Esophagus squamous epithelium (tissue), 5 donors: ENCODE results near the gene TNP2. TPM values are rescaled to one million over a fixed set of nuclear protein-coding genes. Genes with fewer than 3 reads are reported as not detected.

Experiments
- DNase-seq: peaks from one replicate; lab custom pipeline; 2025; lab: John Stamatoyannopoulos, UW
- H3K27ac ChIP-seq, 4 donors: fragments of 200-600 bp; sonication (generic); one replicate each; pipeline ENCODE4 v1.5.1; 2016 to 2019; ENCODE audit warnings: mild to moderate bottlenecking in 1 of 4
- H3K27me3 ChIP-seq, 4 donors: fragments of 200-600 bp; sonication (generic); 1 replicate in 3 of 4; 2 replicates in 1 of 4; pipeline versions ENCODE4 v1.5.1 to v1.6.0; 2017 to 2021; ENCODE audit warnings: antibody characterized with exemption in 1 of 4
- H3K36me3 ChIP-seq, 3 donors: fragments of 200-600 bp; sonication (generic); one replicate each; pipeline ENCODE4 v1.5.1; 2016 to 2019
- H3K4me1 ChIP-seq, 3 donors: fragments of 200-600 bp; sonication (generic); one replicate each; pipeline ENCODE4 v1.5.1; 2017 to 2019
- H3K4me3 ChIP-seq, 4 donors: fragments of 200-600 bp; sonication (generic); 1 replicate in 3 of 4; 2 replicates in 1 of 4; pipeline ENCODE4 v1.5.1; 2016 to 2019; ENCODE audit warnings: mild to moderate bottlenecking in 2 of 4, moderate library complexity in 1 of 4
- H3K9me3 ChIP-seq, 3 donors: fragments of 200-600 bp; sonication (generic); one replicate each; pipeline ENCODE4 v1.5.1; 2016 to 2019
- POLR2A ChIP-seq, 4 donors: fragments of 450-650 bp; IDR thresholded peaks; one replicate each; pipeline ENCODE4 v1.6.1; 2017; ENCODE audit warnings: antibody characterized with exemption in 4 of 4, mild to moderate bottlenecking in 4 of 4, moderate library complexity in 3 of 4
- WGBS, 2 donors: methylation state at CpG; one replicate each; pipeline ENCODE4 v1.1.5; 2018; 5-methylcytosine and 5-hydroxymethylcytosine counted together
- intact Hi-C: fragments of 100-400 bp; cut with DNase I; formaldehyde crosslinking; loops from one replicate; pipeline ENCODE4 v1.15.0; 2022
- total RNA-seq, 4 donors: library from RNA; depleted of rRNA; stranded (reverse); fragments of >200 nt; gene quantifications; one replicate each; pipeline ENCODE4 v1.1.0, GENCODE V29; 2016
- TF ChIP-seq, protein P1 (sequence below), 6 experiments: fragments of 450-650 bp in 4 of 6; fragments of 200-600 bp in 2 of 6; sonication (generic) in 2 of 6; IDR thresholded peaks; one replicate each; pipeline ENCODE4 v1.5.1; 2016 to 2019; ENCODE audit warnings: antibody characterized with exemption in 6 of 6, mild to moderate bottlenecking in 4 of 6, moderate library complexity in 4 of 6
- donor health status: DM: yes; HTN: yes; CAD: no.

The TNP2 gene
- total RNA-seq, 4 donors from 2014 or later, result not detected

GRCh38 chr16:11310634-11310977, 41.5 kb upstream of the TNP2 start:
- WGBS, 2 donors, result 76 to 83% methylated on average over 2 to 3 of the region's 3 CpGs

DNA sequence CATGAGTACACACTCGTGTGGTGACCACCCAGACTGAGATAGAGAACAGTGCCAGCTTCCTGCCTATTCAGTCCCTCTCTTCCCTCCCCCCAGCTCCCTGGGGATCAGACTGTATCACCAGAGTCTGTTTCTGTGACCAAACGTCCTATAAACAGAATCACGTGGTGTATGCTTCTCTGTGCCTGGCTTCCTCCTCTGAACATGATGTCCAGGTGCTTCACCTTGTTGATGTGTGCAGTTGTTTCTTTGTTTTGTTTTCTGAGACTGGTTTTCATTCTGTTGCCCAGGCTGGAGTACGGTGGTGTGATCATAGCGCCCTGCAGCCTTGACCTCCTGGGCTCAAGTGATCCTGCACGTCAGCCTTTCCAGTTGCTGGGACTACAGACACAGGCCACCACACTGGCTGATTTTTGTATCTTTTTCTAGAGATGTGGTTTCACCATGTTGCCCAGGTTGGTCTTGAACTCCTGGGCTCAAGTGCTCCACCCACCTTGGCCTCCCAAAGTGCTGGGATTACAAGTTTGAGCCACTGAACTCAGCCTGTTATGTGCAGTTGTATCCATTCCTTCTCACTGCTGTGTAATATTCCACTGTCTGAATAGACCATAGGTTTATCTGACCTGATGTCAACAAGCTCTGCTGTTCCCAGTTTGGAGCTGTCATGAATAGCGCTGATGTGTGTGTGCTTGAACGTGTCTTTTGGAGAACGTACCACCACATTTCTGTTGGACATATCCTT, 40.9 kb upstream of the TNP2 start:
- Histone ChIP-seq H3K9me3 (no peaks in the 10 kb centered on the region), H3K27me3 (no peaks in the 10 kb centered on the region), H3K36me3 (no peaks in the 10 kb centered on the region), H3K4me3 (no peak overlapping the region), H3K27ac (peak overlapping the region in 1 of 4 donors; percentile 61), H3K4me1 (peaks cover 0 to 22% (median 11%) of the 10 kb centered on the region in 3 donors)
- 70 to 77% methylated on average over 9 of the region's 9 CpGs for WGBS, 2 donors
- intact Hi-C loops, result no loop called here
- TF ChIP-seq POLR2A (IDR thresholded peaks at IDR 0.05), result no peak
- TF ChIP-seq, protein P1, sequence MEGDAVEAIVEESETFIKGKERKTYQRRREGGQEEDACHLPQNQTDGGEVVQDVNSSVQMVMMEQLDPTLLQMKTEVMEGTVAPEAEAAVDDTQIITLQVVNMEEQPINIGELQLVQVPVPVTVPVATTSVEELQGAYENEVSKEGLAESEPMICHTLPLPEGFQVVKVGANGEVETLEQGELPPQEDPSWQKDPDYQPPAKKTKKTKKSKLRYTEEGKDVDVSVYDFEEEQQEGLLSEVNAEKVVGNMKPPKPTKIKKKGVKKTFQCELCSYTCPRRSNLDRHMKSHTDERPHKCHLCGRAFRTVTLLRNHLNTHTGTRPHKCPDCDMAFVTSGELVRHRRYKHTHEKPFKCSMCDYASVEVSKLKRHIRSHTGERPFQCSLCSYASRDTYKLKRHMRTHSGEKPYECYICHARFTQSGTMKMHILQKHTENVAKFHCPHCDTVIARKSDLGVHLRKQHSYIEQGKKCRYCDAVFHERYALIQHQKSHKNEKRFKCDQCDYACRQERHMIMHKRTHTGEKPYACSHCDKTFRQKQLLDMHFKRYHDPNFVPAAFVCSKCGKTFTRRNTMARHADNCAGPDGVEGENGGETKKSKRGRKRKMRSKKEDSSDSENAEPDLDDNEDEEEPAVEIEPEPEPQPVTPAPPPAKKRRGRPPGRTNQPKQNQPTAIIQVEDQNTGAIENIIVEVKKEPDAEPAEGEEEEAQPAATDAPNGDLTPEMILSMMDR (IDR thresholded peaks at IDR 0.05), result no peak
- peak; percentile 29 for DNase-seq

More at GRCh38 chr16:11310634-11310977, 41.5 kb upstream of the TNP2 start:
- no peak overlapping the region for H3K4me3 ChIP-seq
- intact Hi-C loops, result no loop called here
- no peak for DNase-seq
- TF ChIP-seq, protein P1 (IDR thresholded peaks at IDR 0.05), result no peak
- no peak for TF ChIP-seq POLR2A (IDR thresholded peaks at IDR 0.05)
- no peaks in the 10 kb centered on the region for H3K9me3 ChIP-seq
- H3K4me1 ChIP-seq, result peaks cover 0 to 22% (median 11%) of the 10 kb centered on the region in 3 donors
- H3K36me3 ChIP-seq, result no peaks in the 10 kb centered on the region
- H3K27me3 ChIP-seq, result no peaks in the 10 kb centered on the region
- peak overlapping the region in 1 of 4 donors; percentile 61 for H3K27ac ChIP-seq

- no peak for DNase-seq
- peaks cover 0 to 22% (median 13%) of the 10 kb centered on the region in 3 donors for H3K4me1 ChIP-seq
- no peaks in the 10 kb centered on the region for H3K36me3 ChIP-seq
- intact Hi-C loops, result no loop called here
- no peak overlapping the region for H3K4me3 ChIP-seq
- WGBS, 2 donors, result 33 to 60% methylated on average over 1 to 3 of the region's 15 CpGs
- H3K27me3 ChIP-seq, result no peaks in the 10 kb centered on the region
- H3K27ac ChIP-seq, result no peak overlapping the region
- H3K9me3 ChIP-seq, result no peaks in the 10 kb centered on the region
- TF ChIP-seq, protein P1 (IDR thresholded peaks at IDR 0.05), result no peak
- TF ChIP-seq POLR2A (IDR thresholded peaks at IDR 0.05), result no peak
Observed at GRCh38 chr16:11308493-11309283, 39.6 kb upstream of the TNP2 start.

DNA sequence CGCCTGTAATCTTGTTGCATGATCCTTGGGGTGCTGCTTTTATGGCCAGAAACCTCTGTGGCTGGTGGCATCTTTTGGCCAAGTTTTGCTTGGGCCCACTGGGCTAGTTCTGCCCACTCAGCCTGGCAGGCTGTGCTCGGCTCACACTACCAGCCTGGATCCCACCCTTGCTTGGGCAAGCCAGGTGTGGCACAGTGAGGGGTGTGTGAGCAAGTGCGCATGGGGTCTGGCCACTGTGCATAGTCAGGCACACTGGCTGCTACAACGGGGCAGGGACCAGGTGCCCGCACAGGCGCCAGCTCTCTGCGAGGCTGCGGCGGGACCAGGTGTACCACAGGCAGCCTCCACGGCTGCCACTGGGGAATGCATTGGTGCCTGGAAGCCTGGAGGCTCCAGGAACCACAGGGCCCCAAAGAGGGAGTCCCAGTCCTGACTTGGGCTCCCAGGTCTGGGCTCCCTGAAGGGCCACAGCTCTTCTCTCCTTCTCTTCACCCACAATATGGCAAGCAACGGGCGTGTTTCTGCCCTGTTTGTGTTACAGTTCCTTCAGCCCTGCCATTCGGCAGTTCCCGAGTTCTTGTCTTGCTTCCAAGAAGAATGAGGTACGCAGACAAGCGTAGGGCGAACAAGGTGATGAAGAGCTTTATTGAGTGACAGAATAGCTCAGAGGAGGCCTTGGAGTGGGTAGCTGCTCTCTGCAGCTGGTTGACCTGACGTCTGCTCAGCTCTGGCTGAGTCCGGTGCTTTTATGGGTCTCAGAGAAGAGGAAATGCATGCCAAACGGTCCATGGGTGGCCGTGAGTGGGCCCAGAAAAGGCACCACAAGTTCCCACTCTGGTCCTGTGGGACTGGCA, 38.7 kb upstream of the TNP2 start:
- Histone ChIP-seq H3K27me3 (no peaks in the 10 kb centered on the region), H3K4me1 (peaks cover 0 to 26% (median 18%) of the 10 kb centered on the region in 3 donors), H3K4me3 (no peak overlapping the region), H3K9me3 (no peaks in the 10 kb centered on the region), H3K27ac (no peak overlapping the region), H3K36me3 (no peaks in the 10 kb centered on the region)
- TF ChIP-seq, protein P1 (IDR thresholded peaks at IDR 0.05), result no peak
- TF ChIP-seq POLR2A (IDR thresholded peaks at IDR 0.05), result no peak
- DNase-seq, result no peak
- intact Hi-C loops, result no loop called here
- 79 to 80% methylated on average over 12 to 15 of the region's 21 CpGs for WGBS, 2 donors
